ENCODE data around the gene KDM5D. TPM values are rescaled to one million over a fixed set of nuclear protein-coding genes. Genes with fewer than 3 reads are reported as not detected.

KDM5D gene
- total RNA-seq, 1 experiment from 2014 or later = not detected

DNA sequence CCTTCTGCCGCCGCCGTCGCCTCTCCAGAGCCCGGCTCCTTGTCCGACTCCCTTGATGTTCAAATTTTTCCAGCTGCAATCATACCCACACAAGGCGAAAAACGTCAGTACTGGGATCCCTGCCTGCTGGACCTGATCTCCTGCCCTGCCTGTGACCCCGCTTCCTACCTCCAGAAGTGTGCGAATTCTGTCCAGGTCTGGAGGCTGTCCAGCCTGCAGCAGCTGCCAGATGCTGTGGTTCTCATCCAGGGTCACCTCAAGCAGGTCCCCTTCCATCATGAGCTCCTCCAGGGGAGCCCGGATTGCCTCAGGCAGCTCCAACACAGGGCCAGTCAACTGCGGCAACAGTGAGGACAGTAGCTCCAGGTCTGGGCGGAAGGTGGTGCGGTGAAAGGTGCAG is 38.3 kb downstream of the KDM5D start:
- Histone ChIP-seq H3K4me1 (ENCODE audit: insufficient read depth, low read length) (no peaks in the 10 kb centered on the region), H3K36me3 (ENCODE audit: low read depth, low read length) (no peaks in the 10 kb centered on the region)
- intact Hi-C loops (cut with micrococcal nuclease) = no loop called here

GRCh38 chrY:19698495-19698894 is 46.0 kb downstream of the KDM5D start:
- intact Hi-C loops (cut with micrococcal nuclease) = no loop called here
- TF ChIP-seq, protein P1, sequence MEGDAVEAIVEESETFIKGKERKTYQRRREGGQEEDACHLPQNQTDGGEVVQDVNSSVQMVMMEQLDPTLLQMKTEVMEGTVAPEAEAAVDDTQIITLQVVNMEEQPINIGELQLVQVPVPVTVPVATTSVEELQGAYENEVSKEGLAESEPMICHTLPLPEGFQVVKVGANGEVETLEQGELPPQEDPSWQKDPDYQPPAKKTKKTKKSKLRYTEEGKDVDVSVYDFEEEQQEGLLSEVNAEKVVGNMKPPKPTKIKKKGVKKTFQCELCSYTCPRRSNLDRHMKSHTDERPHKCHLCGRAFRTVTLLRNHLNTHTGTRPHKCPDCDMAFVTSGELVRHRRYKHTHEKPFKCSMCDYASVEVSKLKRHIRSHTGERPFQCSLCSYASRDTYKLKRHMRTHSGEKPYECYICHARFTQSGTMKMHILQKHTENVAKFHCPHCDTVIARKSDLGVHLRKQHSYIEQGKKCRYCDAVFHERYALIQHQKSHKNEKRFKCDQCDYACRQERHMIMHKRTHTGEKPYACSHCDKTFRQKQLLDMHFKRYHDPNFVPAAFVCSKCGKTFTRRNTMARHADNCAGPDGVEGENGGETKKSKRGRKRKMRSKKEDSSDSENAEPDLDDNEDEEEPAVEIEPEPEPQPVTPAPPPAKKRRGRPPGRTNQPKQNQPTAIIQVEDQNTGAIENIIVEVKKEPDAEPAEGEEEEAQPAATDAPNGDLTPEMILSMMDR (conservative IDR thresholded peaks at IDR 0.05; ENCODE audit: low read depth, low read length) = no peak
- TF ChIP-seq EZH2phosphoT487 (IDR thresholded peaks at IDR 0.05; ENCODE audit: borderline replicate concordance, low read length) (no peak), EZH2 (IDR thresholded peaks at IDR 0.05; ENCODE audit: low read length, unreplicated experiment) (no peak)
- no peaks in the 10 kb centered on the region for H3K79me2 ChIP-seq (ENCODE audit: low read length)
- no peaks in the 10 kb centered on the region for H4K20me1 ChIP-seq (ENCODE audit: low read length)
- H3K27ac ChIP-seq (ENCODE audit: low read length) = no peak overlapping the region
- DNase-seq (no peak), ATAC-seq (no peak)
- H3K9ac ChIP-seq (ENCODE audit: low read length) = no peak overlapping the region
- H3F3A ChIP-seq (ENCODE audit: low read length, unreplicated experiment) = no peaks in the 10 kb centered on the region
- no peaks in the 10 kb centered on the region for H3K4me1 ChIP-seq (ENCODE audit: insufficient read depth, low read length)
- H3K9me2 ChIP-seq (replicated peaks; ENCODE audit: low read length) = no peaks in the 10 kb centered on the region
- H3K4me2 ChIP-seq (ENCODE audit: low read length) = no peak overlapping the region
- H3K4me3 ChIP-seq (ENCODE audit: low read length) = no peak overlapping the region
- ChIA-PET POLR2A (ENCODE audit: unreplicated experiment) (no interaction called here), CTCF (no interaction called here)
- no peaks in the 10 kb centered on the region for H3K36me3 ChIP-seq (ENCODE audit: low read depth, low read length)
- H3K27me3 ChIP-seq (ENCODE audit: low read length) = no peaks in the 10 kb centered on the region
- H3K9me3 ChIP-seq (ENCODE audit: low read length) = no peaks in the 10 kb centered on the region
- no peak overlapping the region for H2AFZ ChIP-seq (ENCODE audit: low read length)
- no TSS peak for BruUV-seq (replicated peaks)

More for the DNA sequence above, 38.3 kb downstream of the KDM5D start:
- no peaks in the 10 kb centered on the region for H4K20me1 ChIP-seq (ENCODE audit: low read length)
- no peak for TF ChIP-seq EZH2phosphoT487 (IDR thresholded peaks at IDR 0.05; ENCODE audit: borderline replicate concordance, low read length)
- TF ChIP-seq, protein P1 (conservative IDR thresholded peaks at IDR 0.05; ENCODE audit: low read depth, low read length) = no peak
- no peak for TF ChIP-seq EZH2 (IDR thresholded peaks at IDR 0.05; ENCODE audit: low read length, unreplicated experiment)
- no peaks in the 10 kb centered on the region for H3F3A ChIP-seq (ENCODE audit: low read length, unreplicated experiment)
- ATAC-seq (no peak), DNase-seq (no peak)
- BruUV-seq (replicated peaks) = no TSS peak
- H3K79me2 ChIP-seq (ENCODE audit: low read length) = no peaks in the 10 kb centered on the region
- no peak overlapping the region for H3K9ac ChIP-seq (ENCODE audit: low read length)
- H3K27me3 ChIP-seq (ENCODE audit: low read length) = no peaks in the 10 kb centered on the region
- H3K4me3 ChIP-seq (ENCODE audit: low read length) = no peak overlapping the region
- H3K9me3 ChIP-seq (ENCODE audit: low read length) = no peaks in the 10 kb centered on the region
- ChIA-PET CTCF (no interaction called here), POLR2A (ENCODE audit: unreplicated experiment) (no interaction called here)
- no peak overlapping the region for H2AFZ ChIP-seq (ENCODE audit: low read length)
- H3K4me2 ChIP-seq (ENCODE audit: low read length) = no peak overlapping the region
- H3K9me2 ChIP-seq (replicated peaks; ENCODE audit: low read length) = no peaks in the 10 kb centered on the region
- no peak overlapping the region for H3K27ac ChIP-seq (ENCODE audit: low read length)

- H3K36me3 ChIP-seq (ENCODE audit: low read depth, low read length) = no peaks in the 10 kb centered on the region
- intact Hi-C loops (cut with micrococcal nuclease) = no loop called here
- no peaks in the 10 kb centered on the region for H3K27me3 ChIP-seq (ENCODE audit: low read length)
- BruUV-seq (replicated peaks) = no TSS peak
- ChIA-PET CTCF (no interaction called here), POLR2A (ENCODE audit: unreplicated experiment) (no interaction called here)
- H3K4me2 ChIP-seq (ENCODE audit: low read length) = no peak overlapping the region
- H3K9me3 ChIP-seq (ENCODE audit: low read length) = no peaks in the 10 kb centered on the region
- no peak for DNase-seq
- no peaks in the 10 kb centered on the region for H3K9me2 ChIP-seq (replicated peaks; ENCODE audit: low read length)
- no peaks in the 10 kb centered on the region for H4K20me1 ChIP-seq (ENCODE audit: low read length)
- TF ChIP-seq, protein P1 (conservative IDR thresholded peaks at IDR 0.05; ENCODE audit: low read depth, low read length) = no peak
- TF ChIP-seq EZH2phosphoT487 (IDR thresholded peaks at IDR 0.05; ENCODE audit: borderline replicate concordance, low read length) (no peak), EZH2 (IDR thresholded peaks at IDR 0.05; ENCODE audit: low read length, unreplicated experiment) (no peak)
- H3K4me1 ChIP-seq (ENCODE audit: insufficient read depth, low read length) = no peaks in the 10 kb centered on the region
- no peaks in the 10 kb centered on the region for H3K79me2 ChIP-seq (ENCODE audit: low read length)
- H3K27ac ChIP-seq (ENCODE audit: low read length) = no peak overlapping the region
- no peak overlapping the region for H3K9ac ChIP-seq (ENCODE audit: low read length)
- no peak overlapping the region for H2AFZ ChIP-seq (ENCODE audit: low read length)
- no peak overlapping the region for H3K4me3 ChIP-seq (ENCODE audit: low read length)
- no peak for ATAC-seq
- no peaks in the 10 kb centered on the region for H3F3A ChIP-seq (ENCODE audit: low read length, unreplicated experiment)
Observed at GRCh38 chrY:19680821-19681220, 63.7 kb downstream of the KDM5D start.

All from PC-3 (cell line).